GM18868 (cell line): ENCODE results near the gene TRPM8.

ENCODE experiments used
- ATAC-seq: cut with Tn5 transposase; IDR thresholded peaks from one replicate; pipeline ENCODE4 v1.9.1; 2021; ENCODE audit warnings: mild to moderate bottlenecking, moderate library complexity; ENCODE audit not compliant: unreplicated experiment

Gene TRPM8

GRCh38 chr2:234038076-234038802 lies 121.1 kb downstream of the TRPM8 start:
- ATAC-seq = no peak

DNA sequence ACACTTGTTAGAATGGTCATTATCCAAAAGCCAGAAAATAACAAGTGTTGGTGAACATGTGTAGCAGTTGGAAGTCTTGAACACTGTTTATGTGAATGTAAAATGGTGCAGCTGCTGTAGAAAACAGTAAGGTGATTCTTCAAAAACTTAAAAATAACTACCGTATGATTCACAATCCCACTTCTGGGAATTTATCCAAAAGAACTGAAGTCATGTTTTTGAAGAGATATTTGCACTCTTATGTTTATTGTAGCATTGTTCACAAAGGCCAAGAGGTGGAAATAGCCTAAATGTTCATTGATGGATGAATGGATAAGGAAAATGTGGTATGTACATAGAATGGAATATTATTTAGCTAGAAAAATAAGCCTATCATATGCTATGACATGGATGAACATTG lies 127.0 kb downstream of the TRPM8 start:
- no peak for ATAC-seq

- ATAC-seq = no peak
These were observed 129.3 kb downstream of the TRPM8 start for GRCh38 chr2:234046521-234046920.

DNA sequence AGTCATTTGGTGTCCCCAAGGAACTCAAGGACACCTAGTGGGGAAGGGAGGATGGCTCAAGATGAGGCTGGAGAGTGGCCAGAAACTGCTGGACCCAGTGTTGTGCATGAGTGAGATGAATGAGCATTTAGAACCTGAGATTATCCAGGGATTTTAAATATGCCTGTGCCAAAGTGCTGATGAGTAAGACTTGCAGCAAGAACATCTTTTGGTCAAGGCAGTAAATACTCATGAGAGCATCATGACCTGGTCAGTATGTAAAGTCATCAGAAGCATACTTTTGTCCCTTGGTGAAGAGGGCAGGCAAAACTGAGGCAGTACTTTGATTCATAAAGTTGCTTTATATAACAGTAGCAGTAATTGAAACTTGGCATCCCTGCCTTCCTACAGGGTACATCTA lies 130.2 kb downstream of the TRPM8 start:
- no peak for ATAC-seq

DNA sequence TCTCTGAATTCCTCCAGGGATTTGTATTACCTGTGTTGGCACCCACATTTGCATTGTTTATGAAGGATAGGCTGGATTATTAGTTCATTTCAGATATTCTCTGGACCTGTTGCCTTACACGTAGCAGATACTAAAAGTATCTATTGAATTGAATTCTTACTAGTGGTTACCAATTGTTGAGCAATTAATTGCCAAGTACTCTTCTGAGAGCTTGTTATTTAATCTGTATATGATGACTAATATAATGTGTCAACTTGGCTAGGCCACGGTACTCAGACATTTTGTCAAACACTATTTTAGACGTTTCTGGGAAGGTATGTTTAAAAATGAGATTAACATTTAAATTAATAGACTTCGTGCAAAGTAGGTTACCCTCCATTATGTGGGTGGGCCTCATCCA lies 130.9 kb downstream of the TRPM8 start:
- no peak for ATAC-seq

GRCh38 chr2:234050455-234051135 lies 133.4 kb downstream of the TRPM8 start, which contains the start of gene SPP2:
Gene SPP2 (plus strand): TSS chr2:234050702. CDS start chr2:234050787, 85 bp downstream.
- ATAC-seq = no peak

DNA sequence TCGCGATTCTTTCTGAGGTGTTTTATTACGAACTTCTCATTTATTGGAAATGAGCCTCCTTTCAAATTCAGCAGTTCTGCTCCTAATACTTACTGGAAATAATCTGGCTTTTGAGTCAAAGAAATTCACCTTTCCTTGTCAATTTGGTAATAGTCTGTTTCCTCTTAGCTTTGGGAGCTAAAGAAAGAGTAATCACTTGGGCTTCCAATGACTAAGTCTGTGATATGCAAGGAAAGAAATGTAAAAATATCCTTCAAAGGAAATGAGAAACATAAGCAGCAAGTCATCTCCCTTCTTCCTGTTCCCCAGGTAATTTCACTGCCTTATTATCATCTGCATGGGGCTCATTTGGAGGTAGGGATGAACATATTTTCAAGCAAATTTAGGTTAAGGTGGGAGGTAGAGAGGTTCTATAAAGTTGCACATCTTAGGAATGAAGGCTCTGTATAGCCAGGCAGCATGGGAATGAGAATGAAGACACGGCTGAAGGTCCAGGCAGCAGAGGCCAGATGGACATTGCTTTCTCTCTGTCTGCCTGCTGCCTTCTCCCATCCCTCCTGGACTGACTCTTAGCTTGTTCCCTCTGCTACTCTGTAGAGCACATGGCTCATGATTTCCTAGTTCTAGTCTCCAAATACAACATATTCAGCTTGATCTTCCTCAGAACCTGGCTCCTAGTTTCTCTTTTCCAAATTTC lies 134.3 kb downstream of the TRPM8 start:
- ATAC-seq = no peak

DNA sequence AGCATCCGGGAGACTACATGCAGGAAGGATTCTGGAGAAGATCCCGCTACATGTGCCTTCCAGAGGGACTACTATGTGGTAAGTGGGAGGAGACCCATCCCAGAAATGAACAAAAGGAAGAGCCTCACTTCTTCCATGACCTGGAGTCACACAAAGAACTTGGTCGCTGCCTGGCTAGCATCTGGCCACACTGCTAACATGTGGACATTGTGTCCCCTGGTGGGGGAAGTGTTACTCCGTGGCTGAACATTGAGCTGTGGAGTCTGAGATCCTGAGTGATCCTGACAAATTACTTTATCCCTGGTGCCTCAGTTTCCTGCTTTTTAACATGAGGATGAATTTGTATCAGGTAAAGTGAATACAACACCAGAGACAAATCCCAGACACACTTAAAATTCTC lies 141.7 kb downstream of the TRPM8 start:
- no peak for ATAC-seq

DNA sequence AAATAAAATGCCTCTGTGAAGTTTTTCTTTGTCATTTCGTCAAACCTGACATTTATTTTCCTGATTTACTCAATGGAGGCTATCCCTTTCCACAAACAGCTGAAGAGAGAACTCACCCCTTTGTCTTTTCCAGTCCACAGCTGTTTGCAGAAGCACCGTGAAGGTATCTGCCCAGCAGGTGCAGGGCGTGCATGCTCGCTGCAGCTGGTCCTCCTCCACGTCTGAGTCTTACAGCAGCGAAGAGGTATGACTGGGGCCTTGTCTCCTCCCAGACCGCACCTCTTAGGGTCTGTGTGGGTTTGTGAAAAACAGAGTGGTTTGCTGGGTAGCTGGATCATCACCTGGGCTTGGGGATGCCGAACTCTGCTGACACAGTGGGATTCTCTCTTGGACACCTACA lies 143.1 kb downstream of the TRPM8 start:
- ATAC-seq = no peak

- no peak for ATAC-seq
These were observed 144.6 kb downstream of the TRPM8 start for GRCh38 chr2:234061624-234062257.

DNA sequence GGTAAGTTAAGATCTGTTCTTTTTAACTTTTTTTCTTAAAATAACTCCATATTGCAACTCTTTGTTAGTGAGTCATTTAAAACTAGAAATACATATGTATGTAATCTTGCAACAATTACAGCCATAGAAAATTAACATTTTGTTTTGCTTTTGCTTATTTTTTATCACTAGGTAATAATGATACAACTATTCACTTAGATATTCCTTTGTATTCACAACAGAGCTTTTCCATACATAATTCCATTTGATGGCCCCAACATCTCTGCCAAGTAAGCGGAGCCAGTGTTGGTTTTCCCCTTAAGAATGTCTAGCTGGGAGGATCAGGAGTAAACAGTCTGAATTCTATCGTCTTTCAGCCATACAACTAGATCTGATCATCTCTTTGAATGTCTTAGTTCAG lies 149.4 kb downstream of the TRPM8 start:
- no peak for ATAC-seq
